NB4 (cell line): ENCODE data around the gene KIAA1210.
A peak's percentile ranks its signal among the peaks of the same experiment; 100 is the strongest.

ENCODE experiments used
- DNase-seq: peaks from one replicate; pipeline ENCODE4 v3.0.0; 2010; ENCODE audit warnings: low read depth
- H3K4me3 ChIP-seq: one replicate; pipeline ENCODE4 v1.5.1; 2011; ENCODE audit warnings: mild to moderate bottlenecking, low read depth, low read length, moderate library complexity
- MYC ChIP-seq: IDR thresholded peaks from 2 replicates; pipeline ENCODE4 v1.6.1; 2011; ENCODE audit warnings: low read depth, low read length
- POLR2A ChIP-seq: IDR thresholded peaks from 2 replicates; pipeline ENCODE4 v1.6.1; 2011; ENCODE audit warnings: mild to moderate bottlenecking; ENCODE audit not compliant: insufficient read length; ENCODE audit errors: extremely low read depth
- TF ChIP-seq, protein P1 (sequence below): IDR thresholded peaks from 2 replicates; pipeline ENCODE4 v1.6.1; 2011; ENCODE audit warnings: low read depth, low read length
- TF ChIP-seq, protein P2 (sequence below): IDR thresholded peaks from one replicate; pipeline ENCODE4 v1.5.1; 2012; ENCODE audit warnings: low read depth, low read length

The KIAA1210 gene

DNA sequence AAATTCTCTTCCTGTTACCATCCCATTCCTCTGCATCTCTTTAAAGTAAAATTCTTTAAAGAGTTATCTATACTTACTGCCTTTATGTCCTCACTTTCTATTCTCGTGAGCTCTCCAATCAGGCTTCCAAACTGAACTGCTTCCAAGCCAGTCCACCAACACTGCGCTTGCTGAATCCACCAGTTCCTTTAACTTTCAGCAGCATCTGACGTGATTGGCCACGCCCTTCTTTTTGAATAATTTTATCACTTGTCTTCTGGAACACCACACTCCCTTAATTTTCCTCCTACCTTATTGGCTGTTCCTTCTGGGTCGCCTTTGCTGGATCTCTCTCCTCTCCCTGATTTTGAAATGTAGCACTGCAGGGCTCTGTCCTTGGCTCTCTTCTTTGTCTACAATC, at the start of gene KIAA1210:
TSS of gene KIAA1210 (minus strand) at position 163 of the 400 bp plus-strand sequence. CDS start 4,170 bp downstream, outside the sequence.
- TF ChIP-seq, protein P1, sequence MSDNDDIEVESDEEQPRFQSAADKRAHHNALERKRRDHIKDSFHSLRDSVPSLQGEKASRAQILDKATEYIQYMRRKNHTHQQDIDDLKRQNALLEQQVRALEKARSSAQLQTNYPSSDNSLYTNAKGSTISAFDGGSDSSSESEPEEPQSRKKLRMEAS = no peak
- no peak for TF ChIP-seq POLR2A
- no peak for TF ChIP-seq MYC
- TF ChIP-seq, protein P2, sequence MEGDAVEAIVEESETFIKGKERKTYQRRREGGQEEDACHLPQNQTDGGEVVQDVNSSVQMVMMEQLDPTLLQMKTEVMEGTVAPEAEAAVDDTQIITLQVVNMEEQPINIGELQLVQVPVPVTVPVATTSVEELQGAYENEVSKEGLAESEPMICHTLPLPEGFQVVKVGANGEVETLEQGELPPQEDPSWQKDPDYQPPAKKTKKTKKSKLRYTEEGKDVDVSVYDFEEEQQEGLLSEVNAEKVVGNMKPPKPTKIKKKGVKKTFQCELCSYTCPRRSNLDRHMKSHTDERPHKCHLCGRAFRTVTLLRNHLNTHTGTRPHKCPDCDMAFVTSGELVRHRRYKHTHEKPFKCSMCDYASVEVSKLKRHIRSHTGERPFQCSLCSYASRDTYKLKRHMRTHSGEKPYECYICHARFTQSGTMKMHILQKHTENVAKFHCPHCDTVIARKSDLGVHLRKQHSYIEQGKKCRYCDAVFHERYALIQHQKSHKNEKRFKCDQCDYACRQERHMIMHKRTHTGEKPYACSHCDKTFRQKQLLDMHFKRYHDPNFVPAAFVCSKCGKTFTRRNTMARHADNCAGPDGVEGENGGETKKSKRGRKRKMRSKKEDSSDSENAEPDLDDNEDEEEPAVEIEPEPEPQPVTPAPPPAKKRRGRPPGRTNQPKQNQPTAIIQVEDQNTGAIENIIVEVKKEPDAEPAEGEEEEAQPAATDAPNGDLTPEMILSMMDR = no peak
- DNase-seq = no peak
- H3K4me3 ChIP-seq = no peak within 1 kb of the TSS

- H3K4me3 ChIP-seq = no peak overlapping the region
- TF ChIP-seq MYC = no peak
- TF ChIP-seq, protein P1 = no peak
- no peak for TF ChIP-seq POLR2A
- TF ChIP-seq, protein P2 = no peak
- DNase-seq = no peak
These were observed 49.7 kb upstream of the KIAA1210 start for GRCh38 chrX:119177278-119177677.

DNA sequence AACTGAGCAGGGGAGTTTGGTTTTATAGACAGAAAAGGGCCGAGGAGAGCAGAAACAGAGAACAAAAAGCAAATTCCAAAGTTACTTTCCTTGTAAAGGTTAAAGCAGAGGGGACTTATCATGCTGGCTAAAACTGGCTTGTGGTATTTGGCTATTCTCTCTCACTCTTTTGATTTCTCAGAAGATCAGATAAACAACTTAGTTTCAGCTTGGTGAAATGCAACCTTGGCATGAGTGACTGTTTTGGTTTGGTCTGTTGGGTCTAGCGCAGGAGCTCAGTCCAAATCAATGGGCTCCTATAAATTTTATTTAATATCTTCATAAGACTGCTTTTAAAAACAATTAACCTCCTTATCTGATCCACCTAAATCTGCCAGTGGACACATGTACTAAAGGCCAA, 47.3 kb upstream of the KIAA1210 start:
- H3K4me3 ChIP-seq = no peak overlapping the region
- TF ChIP-seq MYC (no peak), POLR2A (no peak)
- TF ChIP-seq, protein P1 = no peak
- TF ChIP-seq, protein P2 = no peak
- DNase-seq = no peak

DNA sequence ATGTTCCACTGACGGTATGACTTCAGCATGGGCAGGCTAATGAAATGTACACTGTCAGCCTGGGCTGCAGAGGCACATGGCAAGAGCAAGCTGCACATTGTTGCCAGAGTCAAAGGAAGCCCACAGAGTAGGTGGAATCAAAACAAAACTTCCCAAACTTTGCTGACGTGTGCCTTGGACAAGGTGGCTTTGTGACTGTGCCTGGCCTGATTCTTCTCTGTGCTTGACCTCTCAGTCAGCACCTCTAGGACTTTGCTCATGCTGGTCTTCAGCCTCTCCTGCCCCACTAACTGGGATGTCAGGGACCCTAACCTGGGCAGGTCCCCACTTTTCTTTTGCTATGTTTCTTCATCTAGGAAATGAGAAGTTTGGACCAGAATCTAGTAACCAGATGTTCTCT, 40.5 kb upstream of the KIAA1210 start:
- TF ChIP-seq POLR2A (no peak), MYC (no peak)
- TF ChIP-seq, protein P1 = no peak
- TF ChIP-seq, protein P2 = no peak
- DNase-seq = no peak
- no peak overlapping the region for H3K4me3 ChIP-seq

- H3K4me3 ChIP-seq = no peak overlapping the region
- peak; percentile 1 for DNase-seq
- no peak for TF ChIP-seq MYC
- TF ChIP-seq, protein P1 = no peak
- TF ChIP-seq, protein P2 = no peak
- TF ChIP-seq POLR2A = no peak
These were observed 30.6 kb upstream of the KIAA1210 start for GRCh38 chrX:119158226-119158625.
